Testis (tissue), 3 donors: ENCODE data around the gene IL1F10. TPM values are rescaled to one million over a fixed set of nuclear protein-coding genes. Genes with fewer than 3 reads are reported as not detected.

ENCODE experiments used
- DNase-seq: peaks from one replicate; pipeline ENCODE4 v3.0.0-alpha.2; 2019
- H3K27ac ChIP-seq, 2 donors: fragments of 200-600 bp; sonication (generic); one replicate each; pipeline ENCODE4 v1.5.1; 2019
- H3K27me3 ChIP-seq: fragments of 200-600 bp; sonication (generic); one replicate; pipeline ENCODE4 v1.5.1; 2019
- H3K36me3 ChIP-seq: fragments of 200-600 bp; sonication (generic); one replicate; pipeline ENCODE4 v1.5.1; 2017; ENCODE audit warnings: low read depth; ENCODE audit errors: missing control alignments
- H3K4me1 ChIP-seq: fragments of 200-600 bp; sonication (generic); one replicate; pipeline ENCODE4 v1.5.1; 2019
- H3K4me3 ChIP-seq, 2 donors: fragments of 200-600 bp; sonication (generic); one replicate each; pipeline ENCODE4 v1.5.1; 2017 to 2019
- H3K9me3 ChIP-seq: fragments of 200-600 bp; sonication (generic); one replicate; pipeline ENCODE4 v1.5.1; 2017
- POLR2A ChIP-seq: fragments of 450-650 bp; IDR thresholded peaks from one replicate; pipeline ENCODE4 v1.6.1; 2017; ENCODE audit warnings: antibody characterized with exemption, mild to moderate bottlenecking, moderate library complexity
- WGBS, 2 donors: methylation state at CpG; one replicate each; pipeline ENCODE4 v1.1.5; 2018; 5-methylcytosine and 5-hydroxymethylcytosine counted together
- intact Hi-C: fragments of 100-400 bp; cut with DNase I; formaldehyde crosslinking; loops from one replicate; pipeline ENCODE4 v1.15.1; 2023; ENCODE audit warnings: low total_unique reads
- polyA plus RNA-seq: library from polyadenylated mRNA; stranded (reverse); fragments of 350-450 nt; fragmentation: Illumina TruSeq; extraction: RNeasy Lipid Tissue Mini Kit (QIAGEN cat#74804); gene quantifications from one replicate; pipeline ENCODE4 v1.2.3, GENCODE V29; 2014; ENCODE audit warnings: low read depth, low replicate concordance; ENCODE audit not compliant: insufficient read depth
- total RNA-seq, 2 donors: library from RNA; depleted of rRNA; stranded (reverse); fragments of >200 nt; gene quantifications; one replicate each; pipeline ENCODE4 v1.2.3, GENCODE V29; 2016
- TF ChIP-seq, protein P1 (sequence below), 3 experiments: fragments of 450-650 bp in 2 of 3; fragments of 200-600 bp in 1 of 3; sonication (generic) in 1 of 3; IDR thresholded peaks; one replicate each; pipeline ENCODE4 v1.5.1; 2016 to 2019; ENCODE audit warnings: antibody characterized with exemption in 3 of 3, mild to moderate bottlenecking in 2 of 3, moderate library complexity in 1 of 3

IL1F10 gene
- total and polyA plus RNA-seq, 3 donors from 2014 or later: 0.68 TPM; not detected in 2

DNA sequence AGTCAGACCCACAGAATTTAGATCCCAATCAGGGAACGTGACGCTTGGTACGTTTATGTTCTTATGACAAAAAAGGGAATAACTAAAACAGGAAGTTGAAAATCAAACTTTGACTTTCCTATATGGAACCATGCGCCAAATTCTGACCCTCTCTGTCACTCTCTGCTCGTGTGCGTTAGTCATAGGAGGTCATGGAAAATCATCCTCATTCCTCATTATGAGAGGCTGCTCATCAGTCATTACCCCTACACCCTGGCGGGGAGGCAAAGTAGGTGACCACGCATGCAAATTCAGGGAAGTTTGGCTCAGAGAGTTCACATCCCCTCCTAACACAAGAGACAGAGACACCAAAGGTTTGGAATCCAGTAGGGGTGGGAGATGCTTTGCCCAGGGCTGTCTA, 15.5 kb downstream of the IL1F10 start:
- no peaks in the 10 kb centered on the region for H3K4me1 ChIP-seq
- H3K27me3 ChIP-seq: no peaks in the 10 kb centered on the region
- no peak overlapping the region for H3K4me3 ChIP-seq
- 78 to 82% methylated on average over 8 of the region's 8 CpGs for WGBS, 2 donors
- no peak overlapping the region for H3K27ac ChIP-seq
- no peaks in the 10 kb centered on the region for H3K36me3 ChIP-seq
- H3K9me3 ChIP-seq: no peaks in the 10 kb centered on the region
- intact Hi-C loops: no loop called here
- TF ChIP-seq, protein P1, sequence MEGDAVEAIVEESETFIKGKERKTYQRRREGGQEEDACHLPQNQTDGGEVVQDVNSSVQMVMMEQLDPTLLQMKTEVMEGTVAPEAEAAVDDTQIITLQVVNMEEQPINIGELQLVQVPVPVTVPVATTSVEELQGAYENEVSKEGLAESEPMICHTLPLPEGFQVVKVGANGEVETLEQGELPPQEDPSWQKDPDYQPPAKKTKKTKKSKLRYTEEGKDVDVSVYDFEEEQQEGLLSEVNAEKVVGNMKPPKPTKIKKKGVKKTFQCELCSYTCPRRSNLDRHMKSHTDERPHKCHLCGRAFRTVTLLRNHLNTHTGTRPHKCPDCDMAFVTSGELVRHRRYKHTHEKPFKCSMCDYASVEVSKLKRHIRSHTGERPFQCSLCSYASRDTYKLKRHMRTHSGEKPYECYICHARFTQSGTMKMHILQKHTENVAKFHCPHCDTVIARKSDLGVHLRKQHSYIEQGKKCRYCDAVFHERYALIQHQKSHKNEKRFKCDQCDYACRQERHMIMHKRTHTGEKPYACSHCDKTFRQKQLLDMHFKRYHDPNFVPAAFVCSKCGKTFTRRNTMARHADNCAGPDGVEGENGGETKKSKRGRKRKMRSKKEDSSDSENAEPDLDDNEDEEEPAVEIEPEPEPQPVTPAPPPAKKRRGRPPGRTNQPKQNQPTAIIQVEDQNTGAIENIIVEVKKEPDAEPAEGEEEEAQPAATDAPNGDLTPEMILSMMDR (IDR thresholded peaks at IDR 0.05): no peak
- TF ChIP-seq POLR2A: no peak
- DNase-seq: no peak

DNA sequence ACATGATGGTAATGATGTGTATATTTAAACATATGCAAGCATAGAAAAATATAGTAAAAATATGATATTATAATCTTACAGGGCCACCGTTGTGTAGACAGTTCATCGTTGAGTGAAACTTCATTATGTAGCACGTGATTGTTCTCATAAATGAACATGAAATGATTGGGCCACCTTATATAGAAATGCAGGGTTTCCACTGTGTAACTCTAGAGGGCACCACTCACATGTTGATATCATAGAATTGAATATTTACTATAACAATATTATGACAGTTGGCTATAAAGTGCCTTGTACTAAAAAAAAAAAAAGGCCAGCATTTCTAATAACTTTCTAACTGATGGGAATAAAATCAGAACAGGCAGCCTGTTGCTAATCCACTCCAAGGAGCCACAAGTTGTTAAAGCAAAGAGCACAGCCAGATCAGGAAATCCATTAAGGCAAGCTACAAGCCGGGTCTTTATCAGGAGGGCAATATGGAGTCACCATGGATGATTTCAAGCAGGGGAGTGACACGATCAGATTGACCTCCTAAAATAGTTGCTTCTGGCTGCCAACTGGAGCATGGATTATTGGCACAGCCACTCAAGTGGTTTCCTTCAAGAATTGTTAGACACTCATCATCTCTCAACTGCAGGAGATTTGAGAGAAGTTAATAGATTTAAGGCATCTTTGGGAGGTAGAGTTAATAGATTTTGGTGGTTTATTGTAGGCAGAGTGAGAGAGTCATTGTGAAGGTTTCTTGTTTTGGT, 16.7 kb downstream of the IL1F10 start:
- 68 to 69% methylated on average over 5 of the region's 5 CpGs for WGBS, 2 donors
- no peak for DNase-seq
- H3K4me1 ChIP-seq: no peaks in the 10 kb centered on the region
- intact Hi-C loops: no loop called here
- no peaks in the 10 kb centered on the region for H3K27me3 ChIP-seq
- H3K27ac ChIP-seq: no peak overlapping the region
- H3K4me3 ChIP-seq: no peak overlapping the region
- no peaks in the 10 kb centered on the region for H3K36me3 ChIP-seq
- no peaks in the 10 kb centered on the region for H3K9me3 ChIP-seq
- no peak for TF ChIP-seq POLR2A
- TF ChIP-seq, protein P1 (IDR thresholded peaks at IDR 0.05): peak in 1 of 3 experiments; percentile 29

- no peak overlapping the region for H3K4me3 ChIP-seq
- no peak for TF ChIP-seq POLR2A
- H3K4me1 ChIP-seq: no peaks in the 10 kb centered on the region
- intact Hi-C loops: no loop called here
- no peaks in the 10 kb centered on the region for H3K36me3 ChIP-seq
- 82 to 83% methylated on average over 2 of the region's 2 CpGs for WGBS, 2 donors
- no peaks in the 10 kb centered on the region for H3K9me3 ChIP-seq
- no peaks in the 10 kb centered on the region for H3K27me3 ChIP-seq
- H3K27ac ChIP-seq: no peak overlapping the region
- DNase-seq: no peak
These were observed 17.8 kb downstream of the IL1F10 start for GRCh38 chr2:113085542-113085941.

- intact Hi-C loops: no loop called here
These were observed 20.6 kb downstream of the IL1F10 start for GRCh38 chr2:113088213-113088992.

DNA sequence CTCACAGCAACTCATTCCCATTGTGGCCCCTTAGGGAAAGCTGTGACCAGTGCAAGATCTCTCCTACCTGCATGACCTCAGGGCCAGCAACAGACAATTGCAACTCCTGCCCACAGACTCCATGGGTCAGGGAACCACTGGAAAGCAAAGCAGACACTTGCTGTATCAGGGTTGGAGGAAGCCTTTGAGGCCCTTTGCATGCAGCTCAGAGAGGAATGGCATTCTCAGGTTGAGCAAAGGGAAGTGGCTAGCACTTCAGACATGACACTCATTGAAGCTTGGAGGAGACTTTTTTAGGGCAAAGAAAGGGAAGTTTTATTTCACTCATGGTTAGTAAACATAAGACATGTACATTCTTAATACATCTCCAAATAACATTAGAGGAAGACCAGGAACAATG, 22.1 kb downstream of the IL1F10 start:
- TF ChIP-seq POLR2A: no peak
- TF ChIP-seq, protein P1 (IDR thresholded peaks at IDR 0.05): no peak

More at GRCh38 chr2:113088213-113088992, 20.6 kb downstream of the IL1F10 start:
- no peaks in the 10 kb centered on the region for H3K27me3 ChIP-seq
- H3K4me3 ChIP-seq: no peak overlapping the region
- H3K9me3 ChIP-seq: no peaks in the 10 kb centered on the region
- no peak for TF ChIP-seq POLR2A
- TF ChIP-seq, protein P1 (IDR thresholded peaks at IDR 0.05): no peak
- H3K36me3 ChIP-seq: no peaks in the 10 kb centered on the region
- DNase-seq: no peak
- H3K4me1 ChIP-seq: no peaks in the 10 kb centered on the region
- H3K27ac ChIP-seq: no peak overlapping the region

More for the DNA sequence above, 22.1 kb downstream of the IL1F10 start:
- Histone ChIP-seq H3K4me3 (no peak overlapping the region), H3K27me3 (no peaks in the 10 kb centered on the region), H3K4me1 (no peaks in the 10 kb centered on the region), H3K36me3 (no peaks in the 10 kb centered on the region), H3K27ac (no peak overlapping the region), H3K9me3 (no peaks in the 10 kb centered on the region)
- intact Hi-C loops: no loop called here
- DNase-seq: no peak
